ACC112 (cell line): Measurements from ENCODE around the gene CFAP91.

Experiments
- H2AFZ ChIP-seq: fragments of 200-600 bp; sonication (generic); one replicate; pipeline ENCODE4 v1.6.0; 2017; ENCODE audit warnings: antibody characterized with exemption, low read length; ENCODE audit not compliant: unreplicated experiment
- H3K27ac ChIP-seq: fragments of 200-600 bp; sonication (generic); 2 replicates; pipeline ENCODE4 v1.5.1; 2014; ENCODE audit warnings: low read depth, mild to moderate bottlenecking, antibody characterized with exemption, low read length, moderate library complexity
- H3K27me3 ChIP-seq: fragments of 200-600 bp; sonication (generic); 2 replicates; pipeline ENCODE4 v1.6.1; 2014; ENCODE audit warnings: mild to moderate bottlenecking, antibody characterized with exemption, low read length, moderate library complexity, mixed read lengths; ENCODE audit not compliant: insufficient read depth
- H3K36me3 ChIP-seq: fragments of 200-600 bp; sonication (generic); 2 replicates; pipeline ENCODE4 v1.6.1; 2016; ENCODE audit warnings: mild to moderate bottlenecking, antibody characterized with exemption, low read length, moderate library complexity, mixed read lengths; ENCODE audit not compliant: insufficient read depth
- H3K4me1 ChIP-seq: fragments of 200-600 bp; sonication (generic); one replicate; pipeline ENCODE4 v1.6.1; 2016; ENCODE audit warnings: low read length, mixed read lengths; ENCODE audit not compliant: insufficient read depth, unreplicated experiment, control insufficient read depth
- H3K4me3 ChIP-seq: fragments of 200-600 bp; sonication (generic); 2 replicates; pipeline ENCODE4 v1.5.1; 2014; ENCODE audit warnings: mild to moderate bottlenecking, low read depth, low read length
- H3K79me2 ChIP-seq: fragments of 200-600 bp; sonication (generic); one replicate; pipeline ENCODE4 v1.6.0; 2016; ENCODE audit warnings: low read length; ENCODE audit not compliant: control insufficient read depth, unreplicated experiment, insufficient read depth

The CFAP91 gene

GRCh38 chr3:119716998-119717397 is 14.2 kb downstream of the CFAP91 start:
- Histone ChIP-seq H3K79me2 (no peaks in the 10 kb centered on the region), H3K4me1 (no peaks in the 10 kb centered on the region), H3K27me3 (no peaks in the 10 kb centered on the region), H3K36me3 (no peaks in the 10 kb centered on the region), H3K4me3 (no peak overlapping the region), H3K27ac (no peak overlapping the region), H2AFZ (no peak overlapping the region)

GRCh38 chr3:119717520-119717919 is 14.7 kb downstream of the CFAP91 start:
- Histone ChIP-seq H3K27ac (no peak overlapping the region), H3K36me3 (no peaks in the 10 kb centered on the region), H3K4me3 (no peak overlapping the region), H3K27me3 (no peaks in the 10 kb centered on the region), H2AFZ (no peak overlapping the region), H3K79me2 (no peaks in the 10 kb centered on the region), H3K4me1 (no peaks in the 10 kb centered on the region)

GRCh38 chr3:119723022-119723421 is 20.2 kb downstream of the CFAP91 start:
- Histone ChIP-seq H3K27me3 (no peaks in the 10 kb centered on the region), H3K27ac (no peak overlapping the region), H3K36me3 (no peaks in the 10 kb centered on the region), H2AFZ (no peak overlapping the region), H3K4me1 (no peaks in the 10 kb centered on the region), H3K4me3 (no peak overlapping the region), H3K79me2 (no peaks in the 10 kb centered on the region)

- H3K36me3 ChIP-seq = no peaks in the 10 kb centered on the region
- H3K4me1 ChIP-seq = peaks cover 3% of the 10 kb centered on the region
- no peak overlapping the region for H2AFZ ChIP-seq
- no peak overlapping the region for H3K4me3 ChIP-seq
- H3K27me3 ChIP-seq = no peaks in the 10 kb centered on the region
- H3K79me2 ChIP-seq = no peaks in the 10 kb centered on the region
- H3K27ac ChIP-seq = no peak overlapping the region
Measured at GRCh38 chr3:119726909-119727308, 24.1 kb downstream of the CFAP91 start.

- Histone ChIP-seq H3K79me2 (no peaks in the 10 kb centered on the region), H3K4me3 (no peak overlapping the region)
Measured at GRCh38 chr3:119729996-119730395, 27.2 kb downstream of the CFAP91 start.

GRCh38 chr3:119731560-119732343 is 28.9 kb downstream of the CFAP91 start:
- Histone ChIP-seq H2AFZ (no peak overlapping the region), H3K27ac (no peak overlapping the region), H3K27me3 (no peaks in the 10 kb centered on the region), H3K4me1 (peaks cover 11% of the 10 kb centered on the region), H3K79me2 (no peaks in the 10 kb centered on the region), H3K36me3 (no peaks in the 10 kb centered on the region), H3K4me3 (no peak overlapping the region)

More at GRCh38 chr3:119729996-119730395, 27.2 kb downstream of the CFAP91 start:
- Histone ChIP-seq H3K27ac (no peak overlapping the region), H3K36me3 (no peaks in the 10 kb centered on the region), H3K27me3 (no peaks in the 10 kb centered on the region), H3K4me1 (peaks cover 11% of the 10 kb centered on the region), H2AFZ (no peak overlapping the region)

GRCh38 chr3:119733812-119734211 is 31.0 kb downstream of the CFAP91 start:
- no peak overlapping the region for H3K4me3 ChIP-seq

GRCh38 chr3:119738741-119739140 is 35.9 kb downstream of the CFAP91 start:
- no peak overlapping the region for H3K27ac ChIP-seq
- H3K4me3 ChIP-seq = no peak overlapping the region
- H3K79me2 ChIP-seq = no peaks in the 10 kb centered on the region

More at GRCh38 chr3:119733812-119734211, 31.0 kb downstream of the CFAP91 start:
- no peak overlapping the region for H3K27ac ChIP-seq
- H3K4me1 ChIP-seq = peaks cover 11% of the 10 kb centered on the region
- no peak overlapping the region for H2AFZ ChIP-seq
- H3K79me2 ChIP-seq = no peaks in the 10 kb centered on the region
- no peaks in the 10 kb centered on the region for H3K27me3 ChIP-seq
- H3K36me3 ChIP-seq = no peaks in the 10 kb centered on the region

GRCh38 chr3:119741657-119742590 is 39.1 kb downstream of the CFAP91 start:
- Histone ChIP-seq H2AFZ (no peak overlapping the region), H3K36me3 (no peaks in the 10 kb centered on the region), H3K4me1 (no peaks in the 10 kb centered on the region), H3K27ac (no peak overlapping the region), H3K79me2 (no peaks in the 10 kb centered on the region), H3K27me3 (no peaks in the 10 kb centered on the region), H3K4me3 (no peak overlapping the region)

More at GRCh38 chr3:119738741-119739140, 35.9 kb downstream of the CFAP91 start:
- H3K4me1 ChIP-seq = no peaks in the 10 kb centered on the region
- H2AFZ ChIP-seq = no peak overlapping the region
- no peaks in the 10 kb centered on the region for H3K36me3 ChIP-seq
- no peaks in the 10 kb centered on the region for H3K27me3 ChIP-seq

- no peak overlapping the region for H3K4me3 ChIP-seq
- no peaks in the 10 kb centered on the region for H3K36me3 ChIP-seq
- H3K79me2 ChIP-seq = no peaks in the 10 kb centered on the region
- H3K27ac ChIP-seq = no peak overlapping the region
- no peaks in the 10 kb centered on the region for H3K4me1 ChIP-seq
- no peak overlapping the region for H2AFZ ChIP-seq
- H3K27me3 ChIP-seq = peaks cover 14% of the 10 kb centered on the region; the same call in 1 of the 2 replicates
Measured at GRCh38 chr3:119743921-119744320, 41.1 kb downstream of the CFAP91 start.
